ENCODE data around the gene SPTLC2.
"Not testable (repeated sequence)": the region's sequence is repeated elsewhere in the genome, so short reads cannot be mapped to it uniquely, and the experiment has no call there.

Gene SPTLC2, protein sequence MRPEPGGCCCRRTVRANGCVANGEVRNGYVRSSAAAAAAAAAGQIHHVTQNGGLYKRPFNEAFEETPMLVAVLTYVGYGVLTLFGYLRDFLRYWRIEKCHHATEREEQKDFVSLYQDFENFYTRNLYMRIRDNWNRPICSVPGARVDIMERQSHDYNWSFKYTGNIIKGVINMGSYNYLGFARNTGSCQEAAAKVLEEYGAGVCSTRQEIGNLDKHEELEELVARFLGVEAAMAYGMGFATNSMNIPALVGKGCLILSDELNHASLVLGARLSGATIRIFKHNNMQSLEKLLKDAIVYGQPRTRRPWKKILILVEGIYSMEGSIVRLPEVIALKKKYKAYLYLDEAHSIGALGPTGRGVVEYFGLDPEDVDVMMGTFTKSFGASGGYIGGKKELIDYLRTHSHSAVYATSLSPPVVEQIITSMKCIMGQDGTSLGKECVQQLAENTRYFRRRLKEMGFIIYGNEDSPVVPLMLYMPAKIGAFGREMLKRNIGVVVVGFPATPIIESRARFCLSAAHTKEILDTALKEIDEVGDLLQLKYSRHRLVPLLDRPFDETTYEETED

DNA sequence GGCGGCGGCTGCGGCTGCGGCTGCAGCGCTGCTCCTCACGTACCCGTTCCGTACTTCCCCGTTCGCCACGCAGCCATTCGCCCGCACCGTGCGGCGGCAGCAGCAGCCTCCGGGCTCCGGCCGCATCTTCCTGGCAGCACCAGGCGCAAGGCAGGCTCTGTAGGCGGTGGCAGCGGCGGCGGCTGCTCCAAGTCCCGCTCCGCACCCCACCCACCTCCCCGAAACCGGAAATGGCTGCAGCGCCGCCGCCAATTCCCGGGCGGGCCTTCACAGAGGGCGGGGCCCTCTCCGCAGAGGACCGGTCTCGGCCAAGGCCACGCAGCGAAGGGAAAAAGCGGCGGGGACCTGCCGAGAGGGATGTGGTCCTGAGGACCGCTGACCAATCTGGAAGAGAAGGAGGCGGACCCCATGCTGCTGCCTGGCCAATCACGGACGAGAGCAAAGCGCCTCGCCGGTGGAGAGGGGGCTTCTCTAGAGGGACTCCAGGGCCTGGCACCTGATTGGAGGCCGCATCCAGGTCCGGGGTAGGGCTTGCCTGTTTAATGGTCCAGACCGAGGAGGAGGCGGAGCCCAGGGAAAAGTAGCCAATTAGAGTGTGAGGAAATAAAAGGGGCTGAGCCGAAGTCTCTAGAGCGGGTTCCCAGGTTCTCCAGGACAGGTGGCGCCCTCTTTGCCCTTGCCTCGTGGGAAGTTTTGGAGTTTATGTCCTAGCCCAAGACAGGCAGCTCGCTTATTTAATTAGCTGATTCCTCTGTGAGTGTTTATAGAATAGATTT lies at the start of gene SPTLC2:
Gene SPTLC2 (minus strand): TSS at position 184 of the 776 bp plus-strand sequence. CDS start 58 bp downstream, at position 126.
- DNase-seq (ENCODE audit: low spot score) = peak; percentile 97

DNA sequence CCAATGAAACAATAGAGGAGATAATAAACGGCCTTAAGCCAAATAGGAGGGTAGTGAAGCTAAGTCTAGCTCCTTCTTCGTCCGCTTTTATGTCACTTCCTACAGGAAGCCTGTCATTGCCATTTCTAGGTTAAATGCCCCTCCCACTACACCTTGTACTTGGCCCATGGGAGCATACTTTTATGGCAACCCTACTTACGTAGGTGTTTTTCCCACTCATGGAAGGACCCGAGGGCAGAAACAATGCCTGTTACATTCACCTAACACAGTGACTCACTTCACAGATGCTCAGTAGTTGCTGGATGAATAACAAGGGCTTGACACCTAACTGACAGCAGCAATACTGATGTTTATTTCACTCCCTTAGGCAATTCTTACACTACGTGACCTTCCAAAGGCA lies 46.9 kb upstream of the SPTLC2 start:
- no peak for DNase-seq (ENCODE audit: low spot score)

DNA sequence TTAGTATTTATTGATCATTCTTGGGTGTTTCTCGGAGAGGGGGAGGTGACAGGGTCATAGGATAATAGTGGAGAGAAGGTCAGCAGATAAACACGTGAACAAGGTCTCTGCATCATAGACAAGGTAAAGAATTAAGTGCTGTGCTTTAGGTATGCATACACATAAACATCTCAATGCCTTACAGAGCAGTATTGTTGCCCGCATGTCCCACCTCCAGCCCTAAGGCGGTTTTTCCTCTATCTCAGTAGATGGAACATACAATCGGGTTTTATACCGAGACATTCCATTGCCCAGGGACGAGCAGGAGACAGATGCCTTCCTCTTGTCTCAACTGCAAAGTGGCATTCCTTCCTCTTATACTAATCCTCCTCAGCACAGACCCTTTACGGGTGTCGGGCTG lies 45.1 kb upstream of the SPTLC2 start:
- not testable (repeated sequence) for DNase-seq (ENCODE audit: low spot score)

DNA sequence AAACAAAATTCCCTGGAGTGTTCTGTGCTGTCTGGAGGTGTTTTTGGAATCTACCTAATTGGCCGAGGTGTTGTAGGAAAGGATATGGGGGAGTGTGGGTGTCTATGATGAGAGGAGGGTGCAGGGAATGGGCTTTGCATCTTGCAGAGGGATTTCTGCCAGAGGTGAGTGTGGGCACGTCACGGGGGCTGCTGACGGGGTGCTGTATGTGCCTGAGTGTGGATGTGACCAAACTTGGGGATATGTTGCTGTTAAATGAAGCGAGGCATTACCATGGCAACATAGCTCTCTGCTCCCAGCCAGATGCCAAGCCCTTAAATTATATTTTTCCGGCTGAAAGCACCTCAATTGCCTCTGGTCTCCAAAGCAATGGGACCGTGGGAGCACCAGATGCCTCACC lies 44.3 kb upstream of the SPTLC2 start:
- no peak for DNase-seq (ENCODE audit: low spot score)

DNA sequence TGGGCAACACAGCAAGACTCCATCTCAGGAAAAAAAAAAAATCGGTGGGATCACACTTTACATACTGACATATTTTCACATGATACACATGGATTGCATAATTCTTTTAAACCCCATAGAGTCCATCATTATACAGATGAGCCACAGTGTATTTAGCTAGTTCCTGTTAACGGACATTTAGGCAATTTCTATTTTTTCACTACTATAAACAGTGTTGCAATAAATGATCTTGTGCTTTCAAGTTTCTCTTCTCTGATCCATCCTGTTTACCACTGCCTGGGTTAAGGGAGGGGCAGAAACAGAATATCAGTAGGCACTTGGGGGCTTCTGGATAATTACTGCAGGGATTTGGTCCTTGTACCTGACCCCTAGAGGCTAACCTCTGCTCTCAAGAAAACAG lies 43.4 kb upstream of the SPTLC2 start:
- DNase-seq (ENCODE audit: low spot score) = no peak

DNA sequence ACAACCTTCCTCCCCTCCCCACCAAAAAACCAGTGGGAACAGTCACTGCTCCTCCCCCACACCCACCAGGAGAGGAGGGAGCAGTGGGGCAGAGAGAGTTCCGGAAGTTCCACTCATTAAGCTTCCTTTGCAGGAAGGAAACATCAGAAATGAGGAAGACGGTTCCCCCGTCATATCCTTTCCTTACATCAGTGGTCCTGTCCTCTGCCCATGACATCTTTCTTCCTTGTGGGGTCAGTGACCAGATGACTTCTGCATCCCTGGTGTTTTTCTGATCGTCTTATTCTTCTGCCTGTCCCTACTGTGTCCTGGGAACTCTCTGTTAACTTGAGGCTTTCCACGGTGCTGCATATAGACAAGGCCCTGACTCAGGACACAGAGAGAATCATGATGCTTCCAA lies 40.8 kb upstream of the SPTLC2 start:
- no peak for DNase-seq (ENCODE audit: low spot score)

DNA sequence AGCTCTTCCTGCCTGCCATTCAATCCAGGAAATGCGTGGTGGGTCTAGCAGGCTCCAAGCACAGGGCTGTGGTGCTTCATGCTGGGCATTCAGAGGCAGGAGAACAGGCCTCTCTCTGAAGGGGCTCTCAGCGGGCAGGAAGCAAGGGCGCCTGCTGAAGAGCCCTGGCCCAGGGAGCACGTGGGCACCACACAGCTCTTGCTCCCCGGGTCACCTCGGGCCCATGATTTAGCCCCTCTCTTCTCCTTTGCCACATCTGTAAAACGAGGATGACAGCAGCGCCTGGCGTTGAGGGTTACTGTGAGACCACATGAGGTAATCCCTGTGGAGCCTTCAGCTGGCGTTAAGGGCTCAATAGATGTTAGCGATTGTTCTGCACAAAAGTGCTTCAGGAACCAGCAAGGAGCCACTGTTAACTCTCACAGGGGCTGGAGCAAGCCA lies 37.6 kb upstream of the SPTLC2 start:
- DNase-seq (ENCODE audit: low spot score) = no peak

DNA sequence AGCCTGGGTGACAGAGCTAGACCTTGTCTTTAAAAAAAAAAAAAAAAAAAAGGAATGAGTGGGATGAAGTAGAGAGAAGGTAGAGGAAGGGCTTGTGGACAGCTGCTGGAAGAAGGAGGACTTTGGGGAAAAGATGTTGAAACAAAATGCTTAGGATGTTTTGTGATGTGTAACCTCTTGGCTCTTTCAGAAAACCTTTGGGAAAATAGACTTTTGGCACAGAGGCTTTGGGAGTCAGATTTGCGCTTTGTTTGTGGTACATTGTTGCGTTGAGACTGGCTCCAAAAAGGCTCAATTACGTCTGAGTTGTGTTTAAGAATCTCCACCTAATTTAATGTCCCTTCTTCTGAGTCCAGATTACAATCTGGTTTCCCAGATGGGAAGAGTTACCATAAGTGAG lies 32.9 kb upstream of the SPTLC2 start:
- DNase-seq (ENCODE audit: low spot score) = no peak

DNA sequence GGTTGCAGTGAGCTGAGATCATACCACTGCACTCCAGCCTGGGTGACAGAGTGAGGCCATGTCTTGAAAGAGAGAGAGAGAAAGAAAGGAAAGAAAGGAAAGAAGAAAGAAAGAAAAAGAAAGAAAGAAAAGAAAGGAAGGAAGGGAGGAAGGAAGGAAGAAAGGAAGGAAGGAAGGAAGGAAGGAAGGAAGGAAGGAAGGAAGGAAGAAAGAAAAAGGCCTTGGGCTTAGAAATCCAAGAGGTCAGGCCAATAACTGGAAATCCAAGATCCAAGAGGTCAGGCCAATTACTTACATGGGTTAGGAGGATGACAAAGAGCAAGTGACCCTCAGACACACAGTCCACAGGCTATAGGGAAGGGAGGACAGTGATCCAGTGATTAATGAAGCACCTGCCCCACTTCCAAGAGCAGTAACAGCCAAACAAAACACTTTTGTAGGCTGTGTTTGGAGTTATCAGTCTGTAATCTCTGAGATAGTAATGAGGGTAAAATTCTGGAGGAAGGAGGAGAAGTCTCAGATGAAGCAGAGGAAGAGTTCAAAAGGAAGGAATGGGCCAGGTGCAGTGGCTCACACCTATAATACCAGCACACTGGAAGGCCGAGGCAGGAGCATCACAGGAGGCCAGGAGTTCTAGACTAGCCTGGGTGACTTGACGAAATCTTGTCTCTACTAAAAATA lies 32.2 kb upstream of the SPTLC2 start:
- DNase-seq (ENCODE audit: low spot score) = no peak

DNA sequence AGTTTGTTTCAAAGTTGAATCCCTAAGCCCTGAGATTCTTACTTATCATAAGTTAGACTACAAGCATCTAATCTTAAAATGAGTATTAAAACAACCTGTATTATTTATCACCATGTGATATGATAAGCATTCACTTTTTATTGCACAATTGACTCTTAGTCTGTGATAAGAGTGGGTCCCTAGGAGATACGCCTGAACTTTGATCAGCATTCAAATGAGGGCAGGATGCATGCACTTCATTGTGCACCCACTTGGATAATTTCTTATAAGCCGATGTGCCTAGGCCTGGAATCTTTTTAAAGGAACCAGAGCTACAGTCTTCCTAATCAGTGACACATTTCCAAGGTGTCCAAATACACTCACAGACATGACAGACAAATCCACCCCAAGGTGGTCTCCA lies 31.4 kb upstream of the SPTLC2 start:
- DNase-seq (ENCODE audit: low spot score) = no peak

DNA sequence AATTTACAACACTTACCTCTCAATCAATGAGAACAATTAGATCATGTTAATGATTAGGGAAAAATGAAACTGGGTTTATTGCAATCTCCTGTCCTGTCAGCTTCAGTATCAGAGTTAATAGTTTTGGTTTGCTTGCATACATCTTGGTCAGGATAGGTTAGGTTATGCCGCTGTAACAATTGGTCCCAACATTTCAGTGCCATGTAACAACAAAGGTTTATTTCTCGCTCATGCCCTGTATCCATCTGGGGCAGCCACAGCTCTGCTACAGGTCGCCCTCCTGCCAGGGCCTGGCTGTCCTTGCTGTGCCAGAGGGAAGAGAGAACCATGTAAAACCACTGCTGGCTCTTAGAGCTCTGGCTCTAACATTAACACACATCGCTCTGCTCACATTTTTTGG lies 30.5 kb upstream of the SPTLC2 start:
- DNase-seq (ENCODE audit: low spot score) = no peak

DNA sequence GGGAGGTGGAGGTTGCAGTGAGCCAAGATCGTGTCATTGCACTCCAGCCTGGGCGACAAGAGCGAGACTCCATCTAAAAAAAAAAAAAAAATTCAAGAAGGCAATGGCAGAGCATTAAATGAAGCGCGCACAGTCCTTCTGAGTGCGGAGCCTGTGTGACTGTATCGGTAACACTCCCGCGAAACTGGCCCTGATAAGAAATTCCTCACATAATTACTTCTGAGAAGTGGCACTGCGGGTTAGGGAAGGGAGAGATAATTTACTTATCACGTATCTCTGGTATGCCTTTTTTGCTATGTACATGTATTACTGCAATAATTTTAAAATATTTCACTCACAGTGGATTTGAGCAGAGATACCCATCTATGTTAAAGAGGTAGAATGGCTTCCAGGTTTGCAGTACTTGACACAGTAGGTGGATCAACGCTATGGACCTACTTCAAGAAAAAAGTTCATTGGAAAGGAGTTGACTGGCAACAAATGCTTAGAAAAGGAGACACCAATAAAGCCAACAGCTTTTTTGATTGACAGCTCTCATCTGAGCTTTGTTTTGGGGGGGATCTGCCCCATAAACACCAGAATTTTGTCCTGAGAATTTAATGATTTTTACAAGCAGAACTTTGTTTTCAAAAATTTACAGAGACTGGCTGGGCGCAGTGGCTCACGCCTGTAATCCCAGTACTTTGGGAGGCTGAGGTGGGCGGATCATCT lies 29.2 kb upstream of the SPTLC2 start:
- DNase-seq (ENCODE audit: low spot score) = no peak

DNA sequence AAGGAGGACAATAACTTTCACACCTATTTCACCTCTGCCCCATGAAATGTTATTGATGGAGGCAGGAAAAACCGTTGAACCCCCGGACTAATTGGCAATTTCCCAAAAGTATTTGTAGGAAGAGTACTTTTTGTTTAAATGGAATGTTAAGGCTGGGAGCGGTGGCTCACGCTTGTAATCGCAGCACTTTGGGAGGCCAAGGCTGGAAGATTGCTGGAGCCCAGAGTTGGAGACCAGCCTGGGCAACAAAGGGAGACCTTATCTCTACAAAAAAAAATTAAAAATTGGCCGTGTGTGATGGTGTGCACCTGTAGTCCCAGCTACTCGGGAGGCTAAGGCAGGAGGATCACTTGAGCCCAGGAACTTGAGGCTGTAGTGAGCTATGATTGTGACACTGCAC lies 26.0 kb upstream of the SPTLC2 start:
- DNase-seq (ENCODE audit: low spot score) = no peak

DNA sequence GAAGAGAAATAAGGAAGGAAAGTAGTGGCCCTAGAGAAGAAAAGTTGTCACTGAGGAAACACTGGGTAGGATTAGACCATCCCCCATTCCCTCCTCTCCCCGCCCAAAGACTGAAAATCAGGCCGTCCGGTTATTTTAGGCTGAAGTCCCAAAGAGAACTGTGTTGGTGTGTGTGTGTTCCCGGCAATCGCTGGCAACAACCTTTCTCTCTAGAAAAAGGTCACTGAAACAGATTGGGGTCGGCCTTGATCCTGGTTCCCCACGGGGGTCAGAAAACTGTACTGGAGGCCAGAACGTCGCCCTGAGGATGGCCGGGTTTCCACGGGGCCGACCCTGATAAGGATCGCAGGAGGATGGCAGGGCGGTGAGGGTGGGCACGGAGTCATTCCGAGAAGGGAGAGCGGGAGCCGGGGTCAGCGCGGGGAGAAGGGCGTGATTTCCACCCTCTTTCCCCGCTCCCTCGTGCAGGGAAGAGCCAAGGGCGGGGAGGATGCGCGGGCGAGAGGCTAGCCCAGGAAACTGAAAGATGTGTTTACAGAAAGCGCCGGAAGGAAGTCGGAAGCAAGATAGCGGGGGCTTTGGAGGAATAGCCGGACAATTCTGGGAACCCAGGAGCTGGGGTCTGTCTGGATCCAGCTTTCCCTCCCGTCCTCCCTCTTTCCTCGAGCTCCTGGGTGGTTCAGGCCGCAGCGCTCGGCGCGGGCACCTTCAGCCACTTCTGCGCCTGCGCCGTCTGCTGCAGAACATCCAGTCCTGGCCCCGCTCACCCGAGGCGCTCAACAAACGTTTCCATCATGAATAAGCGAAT lies 25.3 kb upstream of the SPTLC2 start:
- DNase-seq (ENCODE audit: low spot score) = peak; percentile 78

DNA sequence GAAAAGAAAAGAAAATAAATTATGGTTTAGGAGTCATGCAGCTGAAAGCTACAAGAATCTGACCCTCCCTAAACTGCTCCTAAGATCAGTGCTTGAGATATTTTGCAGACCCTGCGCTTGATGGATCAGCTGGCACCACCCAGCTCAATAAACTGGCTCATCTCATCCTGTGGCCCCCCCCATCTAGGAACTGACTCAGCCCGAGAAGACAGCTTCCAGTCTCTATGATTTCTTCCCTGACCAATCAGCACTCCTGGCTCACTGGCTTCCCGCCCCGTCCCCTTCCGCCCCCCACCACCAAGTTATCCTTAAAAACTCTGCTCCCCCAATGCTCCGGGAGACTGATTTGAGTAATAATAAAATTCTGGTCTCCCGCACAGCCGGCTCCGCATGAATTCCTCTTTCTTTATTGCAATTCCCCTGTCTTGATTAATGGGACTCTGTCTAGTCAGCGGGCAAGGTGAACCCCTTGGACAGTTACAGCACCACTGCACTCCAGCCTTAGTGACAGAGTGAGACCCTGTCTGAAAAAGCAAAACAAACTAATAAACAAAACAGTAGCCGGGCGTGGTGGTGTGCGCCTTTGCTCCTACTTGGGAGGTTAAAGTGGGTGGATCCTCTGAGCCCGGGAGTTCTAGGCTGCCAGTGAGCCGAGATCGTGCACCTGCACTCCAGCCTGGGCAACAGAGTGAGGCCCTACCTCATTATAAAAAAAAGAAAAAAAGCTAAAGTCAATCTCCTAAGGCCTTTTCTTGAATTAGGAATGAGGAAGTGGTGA lies 24.5 kb upstream of the SPTLC2 start:
- no peak for DNase-seq (ENCODE audit: low spot score)

DNA sequence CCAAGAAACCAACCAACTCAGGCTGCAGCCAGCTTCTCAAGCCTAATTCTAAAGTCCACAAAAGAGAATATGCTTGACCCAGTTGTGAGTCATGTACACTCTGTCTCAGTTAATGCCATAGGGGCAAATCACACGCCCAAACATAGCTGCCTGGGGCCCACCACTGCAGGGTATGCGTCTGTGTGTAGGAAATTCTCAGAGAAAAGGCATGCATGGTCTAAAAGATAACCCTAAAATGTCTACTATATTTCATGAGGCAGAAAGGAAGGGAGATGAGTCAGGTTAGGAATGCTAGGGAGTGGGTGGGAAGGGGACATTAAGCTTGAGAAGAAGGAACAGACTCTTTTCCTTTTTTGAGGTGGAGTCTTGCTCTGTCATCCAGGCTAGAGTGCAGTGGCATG lies 22.3 kb upstream of the SPTLC2 start:
- no peak for DNase-seq (ENCODE audit: low spot score)

DNA sequence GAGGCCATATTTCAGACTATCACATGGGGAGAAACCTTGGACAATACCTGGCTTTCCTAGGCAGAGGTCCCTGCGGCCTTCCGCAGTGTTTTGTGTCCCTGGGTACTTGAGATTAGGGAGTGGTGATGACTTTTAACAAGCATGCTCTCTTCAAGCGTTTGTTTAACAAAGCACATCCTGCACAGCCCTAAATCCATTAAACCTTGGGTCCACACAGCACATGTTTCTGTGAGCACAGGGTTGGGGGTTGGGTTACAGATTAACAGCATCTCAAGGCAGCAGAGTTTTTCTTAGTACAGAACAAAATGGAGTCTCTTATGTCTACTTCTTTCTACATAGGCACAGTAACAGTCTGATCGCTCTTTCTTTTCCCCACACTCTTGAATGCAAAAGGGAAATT lies 19.4 kb upstream of the SPTLC2 start:
- DNase-seq (ENCODE audit: low spot score) = not testable (repeated sequence)

DNA sequence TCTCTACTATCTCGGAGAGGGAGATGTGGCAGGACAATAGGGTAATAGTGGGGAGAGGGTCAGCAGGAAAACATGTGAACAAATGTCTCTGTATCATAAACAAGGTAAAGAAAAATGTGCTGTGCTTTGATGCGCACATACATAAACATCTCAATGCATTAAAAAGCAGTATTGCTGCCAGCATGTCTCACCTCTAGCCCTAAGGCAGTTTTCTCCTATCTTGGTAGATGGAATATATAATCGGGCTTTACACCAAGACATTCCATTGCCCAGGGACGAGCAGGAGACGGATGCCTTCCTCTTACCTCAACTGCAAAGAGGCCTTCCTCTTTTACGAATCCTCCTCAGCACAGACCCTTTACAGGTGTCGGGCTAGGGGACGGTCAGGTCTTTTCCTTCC lies 19.0 kb upstream of the SPTLC2 start:
- DNase-seq (ENCODE audit: low spot score) = not testable (repeated sequence)

DNA sequence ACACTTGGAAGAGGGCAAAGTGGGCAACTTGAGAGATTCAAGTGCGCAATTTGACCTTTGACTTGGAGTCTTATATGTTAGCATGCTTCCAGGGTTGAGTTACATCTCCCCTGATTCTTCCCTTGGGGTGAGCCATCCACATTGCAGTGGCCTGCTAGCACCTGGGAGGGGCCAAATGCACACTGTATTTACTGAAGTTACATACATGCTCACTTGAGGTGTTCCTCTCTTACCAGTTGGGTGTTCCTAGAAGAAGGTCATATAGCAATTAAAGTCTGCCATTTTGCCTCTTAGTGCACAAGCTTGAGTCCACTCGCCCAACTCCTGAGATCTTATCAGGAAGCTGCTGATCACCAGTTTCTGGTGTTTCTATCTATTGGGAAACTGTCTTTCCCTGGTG lies 13.7 kb upstream of the SPTLC2 start:
- DNase-seq (ENCODE audit: low spot score) = no peak

DNA sequence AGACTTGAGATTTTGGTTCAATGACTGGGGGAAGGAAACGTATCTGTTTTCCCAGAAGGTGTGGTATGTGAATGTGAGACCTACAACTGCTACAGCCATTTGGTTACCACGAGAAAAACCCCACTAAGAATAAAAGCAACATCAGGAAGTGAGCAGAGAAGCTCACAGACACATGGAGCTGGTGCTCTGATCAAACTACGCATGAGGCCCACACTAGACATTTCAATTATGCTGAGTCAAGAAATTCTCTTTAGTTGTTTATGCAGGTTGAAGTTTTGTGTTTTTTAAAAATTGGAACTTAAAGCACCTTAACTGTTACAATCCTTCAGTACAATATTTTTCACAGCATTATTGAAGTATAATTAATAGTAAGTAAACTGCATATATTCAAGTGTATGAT lies 8.9 kb upstream of the SPTLC2 start:
- DNase-seq (ENCODE audit: low spot score) = no peak
